ENCODE results near the gene ALK.

The ALK gene

DNA sequence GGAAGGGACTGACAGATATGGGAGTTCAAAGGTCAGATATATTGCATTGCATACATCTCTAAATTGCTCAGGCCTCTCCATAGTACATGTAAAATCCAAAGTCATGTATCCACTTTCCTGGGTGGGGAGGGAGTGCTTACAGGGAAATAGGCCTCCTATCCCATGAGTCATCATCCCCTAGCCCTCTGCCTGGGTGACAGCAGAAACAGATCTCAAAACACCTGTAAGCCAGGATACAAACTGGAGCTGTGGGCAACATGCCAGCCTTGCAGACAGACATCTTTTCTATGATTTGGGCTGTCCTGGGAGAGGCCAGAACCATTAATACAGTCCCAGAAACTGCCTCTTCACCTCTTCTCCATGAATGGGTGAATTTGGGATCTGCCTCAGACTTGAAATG is 4.8 kb downstream of the ALK start:
- no peak overlapping the region for H3K27ac ChIP-seq (ENCODE audit: insufficient read depth, low read length, poor library complexity, severe bottlenecking)
- peaks cover 18% of the 10 kb centered on the region for H3K4me1 ChIP-seq (ENCODE audit: control insufficient read depth, insufficient read depth, low read length, poor library complexity, severe bottlenecking)
- H3K36me3 ChIP-seq (ENCODE audit: control insufficient read depth, insufficient read depth, low read length): no peaks in the 10 kb centered on the region
- no peaks in the 10 kb centered on the region for H3K9me3 ChIP-seq (ENCODE audit: control insufficient read depth, low read length)
- H3K27me3 ChIP-seq (replicated peaks; ENCODE audit: control insufficient read depth, insufficient read depth, low read length, poor library complexity, severe bottlenecking): peaks cover 21% of the 10 kb centered on the region
- no peak overlapping the region for H3K4me3 ChIP-seq (ENCODE audit: insufficient read depth, low read depth, low read length, poor library complexity, severe bottlenecking)
- DNase-seq: no peak

DNA sequence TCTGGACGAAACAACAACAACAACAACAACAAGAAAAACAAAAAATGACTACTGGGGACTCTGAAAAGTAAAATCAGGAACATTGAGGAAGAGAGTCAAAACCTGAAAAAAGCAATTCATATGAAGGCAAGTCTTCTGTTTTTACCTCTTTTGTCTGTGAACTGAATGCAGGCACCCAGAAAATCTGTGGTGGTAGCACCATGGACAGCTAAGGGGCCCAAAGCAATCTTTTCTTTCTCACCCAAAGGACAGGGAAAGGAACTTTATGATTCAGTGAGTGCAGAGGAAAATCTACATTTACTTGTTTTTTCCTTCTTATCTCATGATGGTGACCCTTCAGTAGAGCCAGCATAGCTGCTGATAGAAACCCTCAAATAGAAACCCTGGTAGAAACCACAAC is 10.4 kb downstream of the ALK start:
- Histone ChIP-seq H3K4me3 (ENCODE audit: insufficient read depth, low read depth, low read length, poor library complexity, severe bottlenecking) (no peak overlapping the region), H3K36me3 (ENCODE audit: control insufficient read depth, insufficient read depth, low read length) (no peaks in the 10 kb centered on the region), H3K4me1 (ENCODE audit: control insufficient read depth, insufficient read depth, low read length, poor library complexity, severe bottlenecking) (no peaks in the 10 kb centered on the region), H3K27ac (ENCODE audit: insufficient read depth, low read length, poor library complexity, severe bottlenecking) (no peak overlapping the region), H3K27me3 (replicated peaks; ENCODE audit: control insufficient read depth, insufficient read depth, low read length, poor library complexity, severe bottlenecking) (peaks cover 4% of the 10 kb centered on the region), H3K9me3 (ENCODE audit: control insufficient read depth, low read length) (no peaks in the 10 kb centered on the region)
- no peak for DNase-seq

DNA sequence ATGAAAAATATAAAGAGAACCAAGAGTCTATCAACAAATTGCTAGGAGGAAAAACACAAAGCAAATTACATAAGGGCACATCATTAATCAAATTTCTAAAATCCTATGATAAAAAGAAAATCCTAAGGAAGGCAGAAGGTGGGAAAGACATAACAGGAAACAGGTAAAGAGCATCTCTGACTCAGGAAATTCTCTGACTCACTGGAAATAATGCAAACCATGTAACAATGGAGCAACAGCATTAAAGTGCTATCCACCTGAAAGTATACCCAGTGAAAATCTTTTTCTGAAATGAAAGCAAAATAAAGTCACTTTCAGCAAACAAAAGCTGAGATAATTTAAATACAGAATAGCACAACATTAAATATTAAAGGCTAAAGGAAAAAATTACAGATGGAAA is 10.9 kb downstream of the ALK start:
- Histone ChIP-seq H3K4me1 (ENCODE audit: control insufficient read depth, insufficient read depth, low read length, poor library complexity, severe bottlenecking) (no peaks in the 10 kb centered on the region), H3K36me3 (ENCODE audit: control insufficient read depth, insufficient read depth, low read length) (no peaks in the 10 kb centered on the region), H3K9me3 (ENCODE audit: control insufficient read depth, low read length) (no peaks in the 10 kb centered on the region), H3K4me3 (ENCODE audit: insufficient read depth, low read depth, low read length, poor library complexity, severe bottlenecking) (no peak overlapping the region), H3K27ac (ENCODE audit: insufficient read depth, low read length, poor library complexity, severe bottlenecking) (no peak overlapping the region), H3K27me3 (replicated peaks; ENCODE audit: control insufficient read depth, insufficient read depth, low read length, poor library complexity, severe bottlenecking) (no peaks in the 10 kb centered on the region)
- DNase-seq: no peak

DNA sequence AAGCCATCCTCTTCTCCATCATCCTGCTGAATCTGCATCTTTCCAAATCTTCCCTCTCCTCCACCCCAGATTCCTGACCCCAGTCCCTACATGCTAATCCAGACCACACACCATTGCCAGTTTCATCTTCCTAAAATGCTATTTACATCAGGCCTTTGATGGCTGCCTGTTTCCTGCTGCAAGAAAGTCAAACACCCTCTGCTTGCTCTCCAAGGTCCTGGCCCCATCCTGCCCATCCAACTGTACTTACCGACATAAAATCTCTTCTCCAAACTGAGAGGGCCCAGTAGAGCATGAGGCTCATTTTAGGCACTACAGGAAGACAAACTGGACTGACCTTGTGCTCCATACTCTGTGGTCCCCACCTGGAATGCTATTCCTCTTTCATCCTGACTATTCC is 19.0 kb downstream of the ALK start:
- Histone ChIP-seq H3K4me1 (ENCODE audit: control insufficient read depth, insufficient read depth, low read length, poor library complexity, severe bottlenecking) (no peaks in the 10 kb centered on the region), H3K36me3 (ENCODE audit: control insufficient read depth, insufficient read depth, low read length) (no peaks in the 10 kb centered on the region), H3K9me3 (ENCODE audit: control insufficient read depth, low read length) (no peaks in the 10 kb centered on the region), H3K4me3 (ENCODE audit: insufficient read depth, low read depth, low read length, poor library complexity, severe bottlenecking) (no peak overlapping the region), H3K27me3 (replicated peaks; ENCODE audit: control insufficient read depth, insufficient read depth, low read length, poor library complexity, severe bottlenecking) (no peaks in the 10 kb centered on the region), H3K27ac (ENCODE audit: insufficient read depth, low read length, poor library complexity, severe bottlenecking) (no peak overlapping the region)
- DNase-seq: no peak

DNA sequence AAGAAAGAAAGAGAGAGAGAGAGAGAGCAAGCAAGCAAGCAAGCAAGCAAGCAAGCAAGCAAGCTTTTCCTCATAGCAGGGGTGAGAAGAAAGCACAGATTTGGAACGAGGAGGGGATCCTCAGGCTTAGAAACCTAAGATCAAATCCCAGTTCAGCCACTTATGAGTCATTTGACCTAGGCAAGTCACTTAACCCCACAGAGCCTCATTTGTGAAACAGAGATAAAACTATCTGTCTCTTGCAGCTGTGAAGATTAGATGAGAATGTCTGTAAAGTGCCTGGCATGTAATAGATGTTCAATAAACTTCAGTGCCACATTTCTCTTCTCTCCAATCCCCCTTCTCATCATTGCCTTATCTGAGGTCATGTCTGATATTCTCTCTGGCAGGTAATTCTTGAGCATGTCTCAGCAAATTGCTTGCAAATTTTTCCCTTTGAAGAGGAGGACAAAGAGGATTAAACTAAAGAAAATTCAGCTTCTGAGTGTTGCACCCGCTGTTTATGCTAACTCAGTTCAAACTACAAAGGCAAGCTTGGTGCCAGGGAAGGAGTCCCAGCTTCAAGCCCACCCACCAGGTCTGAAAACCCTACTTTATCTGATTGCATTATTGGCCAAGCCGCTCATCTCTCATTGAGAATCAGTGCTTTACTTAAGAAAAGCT is 20.3 kb downstream of the ALK start:
- H3K36me3 ChIP-seq (ENCODE audit: control insufficient read depth, insufficient read depth, low read length): no peaks in the 10 kb centered on the region
- no peaks in the 10 kb centered on the region for H3K27me3 ChIP-seq (replicated peaks; ENCODE audit: control insufficient read depth, insufficient read depth, low read length, poor library complexity, severe bottlenecking)
- no peaks in the 10 kb centered on the region for H3K9me3 ChIP-seq (ENCODE audit: control insufficient read depth, low read length)
- no peak for DNase-seq
- H3K4me3 ChIP-seq (ENCODE audit: insufficient read depth, low read depth, low read length, poor library complexity, severe bottlenecking): no peak overlapping the region
- H3K27ac ChIP-seq (ENCODE audit: insufficient read depth, low read length, poor library complexity, severe bottlenecking): no peak overlapping the region
- H3K4me1 ChIP-seq (ENCODE audit: control insufficient read depth, insufficient read depth, low read length, poor library complexity, severe bottlenecking): no peaks in the 10 kb centered on the region

DNA sequence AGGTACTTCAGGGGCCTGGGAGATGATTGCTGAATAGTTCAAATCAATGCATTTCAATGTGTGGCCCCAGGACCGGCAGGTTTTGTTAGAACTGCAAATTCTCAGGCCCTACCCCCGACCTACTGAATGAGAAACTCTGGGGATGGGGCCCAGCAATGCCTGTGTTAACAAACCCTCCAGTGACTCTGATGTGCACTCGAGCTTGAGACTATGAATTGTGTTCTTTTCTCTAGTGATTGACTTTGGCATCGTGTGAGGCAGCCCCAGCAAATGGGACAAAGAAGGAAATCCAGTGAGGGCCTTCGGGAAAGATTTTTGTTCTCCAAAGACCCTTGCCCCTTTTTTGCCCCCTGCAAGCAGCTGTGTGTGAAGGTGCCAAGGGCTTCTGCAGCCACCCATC is 22.4 kb downstream of the ALK start:
- Histone ChIP-seq H3K27me3 (replicated peaks; ENCODE audit: control insufficient read depth, insufficient read depth, low read length, poor library complexity, severe bottlenecking) (no peaks in the 10 kb centered on the region), H3K4me1 (ENCODE audit: control insufficient read depth, insufficient read depth, low read length, poor library complexity, severe bottlenecking) (no peaks in the 10 kb centered on the region), H3K36me3 (ENCODE audit: control insufficient read depth, insufficient read depth, low read length) (no peaks in the 10 kb centered on the region), H3K27ac (ENCODE audit: insufficient read depth, low read length, poor library complexity, severe bottlenecking) (no peak overlapping the region), H3K9me3 (ENCODE audit: control insufficient read depth, low read length) (no peaks in the 10 kb centered on the region), H3K4me3 (ENCODE audit: insufficient read depth, low read depth, low read length, poor library complexity, severe bottlenecking) (no peak overlapping the region)
- DNase-seq: no peak

DNA sequence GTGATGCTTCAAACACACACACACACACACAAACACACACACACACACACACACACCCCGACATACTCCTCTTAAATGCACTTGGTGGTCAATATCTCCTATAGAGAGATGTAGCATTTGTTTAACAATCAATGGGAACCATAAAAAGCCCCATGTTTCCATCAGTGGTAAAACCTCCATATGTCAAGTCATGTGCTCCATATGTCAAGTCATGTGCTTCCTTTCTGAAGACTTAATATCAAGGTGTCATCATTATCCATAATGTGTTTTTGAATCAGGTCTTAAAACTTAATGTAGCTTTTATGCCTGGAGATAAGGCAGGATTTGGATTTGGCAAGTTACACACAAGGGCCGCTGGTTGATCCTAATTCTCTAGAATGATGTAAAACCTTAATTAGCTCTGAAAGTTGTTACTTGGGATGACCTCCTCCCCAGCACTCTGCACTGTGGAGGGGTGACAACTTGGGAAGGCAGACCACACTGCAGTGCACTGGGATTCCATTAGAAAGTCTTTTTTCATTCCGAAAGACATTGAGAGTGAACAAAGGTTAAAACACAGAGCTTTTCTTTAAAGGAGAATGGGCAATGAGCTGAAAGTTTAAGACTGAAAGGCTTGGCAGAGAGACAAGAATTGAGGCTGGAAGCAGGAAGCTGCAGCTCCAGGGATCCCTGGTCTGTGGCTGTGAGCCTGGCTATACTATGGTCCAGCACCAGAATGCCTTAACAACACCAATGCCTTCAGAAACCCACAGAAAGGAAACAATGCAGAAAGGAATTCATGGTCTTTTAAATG is 26.4 kb downstream of the ALK start:
- Histone ChIP-seq H3K36me3 (ENCODE audit: control insufficient read depth, insufficient read depth, low read length) (no peaks in the 10 kb centered on the region), H3K27me3 (replicated peaks; ENCODE audit: control insufficient read depth, insufficient read depth, low read length, poor library complexity, severe bottlenecking) (no peaks in the 10 kb centered on the region), H3K4me3 (ENCODE audit: insufficient read depth, low read depth, low read length, poor library complexity, severe bottlenecking) (no peak overlapping the region), H3K4me1 (ENCODE audit: control insufficient read depth, insufficient read depth, low read length, poor library complexity, severe bottlenecking) (no peaks in the 10 kb centered on the region), H3K9me3 (ENCODE audit: control insufficient read depth, low read length) (no peaks in the 10 kb centered on the region), H3K27ac (ENCODE audit: insufficient read depth, low read length, poor library complexity, severe bottlenecking) (no peak overlapping the region)
- no peak for DNase-seq

DNA sequence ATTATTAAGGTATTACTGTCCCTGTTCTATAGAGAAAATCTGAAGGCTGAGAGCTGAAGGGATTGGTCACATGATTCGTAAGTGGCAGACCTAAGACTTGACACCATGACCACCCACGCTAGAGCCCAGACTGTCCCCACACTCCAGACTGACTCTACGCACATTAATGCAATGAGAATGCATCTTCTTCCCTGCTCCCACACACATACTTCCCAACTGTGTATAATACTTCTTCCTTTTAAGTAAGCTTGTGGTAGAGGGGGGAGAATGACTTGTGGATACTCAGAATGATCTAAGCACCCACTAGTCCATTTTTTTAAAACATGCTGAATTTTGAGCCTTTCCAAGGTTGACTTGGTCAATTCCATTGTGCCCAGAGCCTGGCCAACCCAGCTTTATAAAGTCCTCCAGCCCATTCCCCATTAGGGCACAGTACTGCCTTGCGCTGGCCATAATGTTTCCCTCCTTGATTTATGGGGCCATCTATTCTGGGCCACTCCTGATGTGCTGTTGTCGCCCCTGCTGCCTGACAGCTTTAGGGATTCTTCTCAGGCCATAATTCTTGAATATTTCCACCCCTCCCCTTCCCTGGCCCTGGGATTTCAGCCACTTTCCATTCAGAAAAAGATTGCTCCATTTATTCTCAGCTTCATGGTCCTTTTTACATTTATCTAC is 28.7 kb downstream of the ALK start:
- no peaks in the 10 kb centered on the region for H3K4me1 ChIP-seq (ENCODE audit: control insufficient read depth, insufficient read depth, low read length, poor library complexity, severe bottlenecking)
- H3K36me3 ChIP-seq (ENCODE audit: control insufficient read depth, insufficient read depth, low read length): no peaks in the 10 kb centered on the region
- no peaks in the 10 kb centered on the region for H3K9me3 ChIP-seq (ENCODE audit: control insufficient read depth, low read length)
- no peaks in the 10 kb centered on the region for H3K27me3 ChIP-seq (replicated peaks; ENCODE audit: control insufficient read depth, insufficient read depth, low read length, poor library complexity, severe bottlenecking)
- H3K4me3 ChIP-seq (ENCODE audit: insufficient read depth, low read depth, low read length, poor library complexity, severe bottlenecking): no peak overlapping the region
- no peak for DNase-seq
- no peak overlapping the region for H3K27ac ChIP-seq (ENCODE audit: insufficient read depth, low read length, poor library complexity, severe bottlenecking)

DNA sequence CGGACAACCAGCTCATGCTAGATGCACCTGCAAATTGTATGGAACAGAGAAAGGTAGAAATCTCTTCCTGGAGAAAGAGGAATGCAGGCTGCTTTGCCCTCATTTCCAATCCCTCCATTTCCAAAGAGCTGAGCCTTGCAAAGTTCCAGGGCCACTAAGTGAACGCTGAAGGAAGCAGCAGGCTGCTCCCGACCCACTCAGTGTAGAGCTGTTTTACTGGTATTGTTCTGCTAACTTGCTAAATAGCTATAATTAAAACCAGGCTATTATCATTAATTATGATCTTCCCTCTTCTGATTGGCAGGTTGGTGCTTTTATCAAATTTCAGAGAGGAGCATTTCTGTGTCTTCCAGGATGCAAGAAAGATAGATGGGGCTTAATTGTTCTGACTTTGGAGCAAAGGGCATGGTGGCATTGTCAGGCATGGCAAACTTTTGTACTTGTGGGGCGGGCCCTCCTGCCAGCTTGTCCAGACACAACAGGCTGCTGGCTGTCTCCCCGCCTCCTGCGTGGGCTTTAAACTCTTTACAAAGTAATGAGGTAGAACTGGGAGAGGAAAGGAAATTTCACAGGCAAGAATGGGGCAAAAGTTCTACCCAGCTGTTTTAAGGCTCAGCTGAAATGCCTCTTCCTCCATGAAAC is 40.2 kb downstream of the ALK start:
- Histone ChIP-seq H3K9me3 (ENCODE audit: control insufficient read depth, low read length) (no peaks in the 10 kb centered on the region), H3K4me3 (ENCODE audit: insufficient read depth, low read depth, low read length, poor library complexity, severe bottlenecking) (no peak overlapping the region), H3K36me3 (ENCODE audit: control insufficient read depth, insufficient read depth, low read length) (no peaks in the 10 kb centered on the region), H3K27me3 (replicated peaks; ENCODE audit: control insufficient read depth, insufficient read depth, low read length, poor library complexity, severe bottlenecking) (no peaks in the 10 kb centered on the region), H3K27ac (ENCODE audit: insufficient read depth, low read length, poor library complexity, severe bottlenecking) (no peak overlapping the region), H3K4me1 (ENCODE audit: control insufficient read depth, insufficient read depth, low read length, poor library complexity, severe bottlenecking) (no peaks in the 10 kb centered on the region)
- DNase-seq: no peak

DNA sequence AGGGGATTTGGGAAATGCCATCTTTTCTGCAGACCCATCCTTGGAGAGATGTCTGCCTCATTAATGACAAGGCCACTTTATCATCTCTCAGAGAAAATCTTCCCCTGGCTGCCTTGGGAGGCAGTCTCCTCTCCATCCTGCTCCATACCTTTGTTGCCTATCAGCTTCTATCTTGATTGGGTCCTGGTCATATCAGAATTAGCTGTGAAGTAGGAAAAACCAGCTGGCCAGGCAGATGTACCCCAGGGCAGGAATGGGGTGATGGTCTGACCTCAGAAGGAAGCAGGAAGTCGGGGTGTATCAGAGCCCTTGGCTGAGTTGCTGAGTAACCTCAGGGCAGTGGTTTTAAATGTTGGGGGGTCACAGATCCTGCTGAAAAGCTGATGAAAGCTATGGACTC is 41.3 kb downstream of the ALK start:
- no peak for DNase-seq
- Histone ChIP-seq H3K4me3 (ENCODE audit: insufficient read depth, low read depth, low read length, poor library complexity, severe bottlenecking) (no peak overlapping the region), H3K4me1 (ENCODE audit: control insufficient read depth, insufficient read depth, low read length, poor library complexity, severe bottlenecking) (no peaks in the 10 kb centered on the region), H3K27ac (ENCODE audit: insufficient read depth, low read length, poor library complexity, severe bottlenecking) (no peak overlapping the region), H3K36me3 (ENCODE audit: control insufficient read depth, insufficient read depth, low read length) (no peaks in the 10 kb centered on the region), H3K27me3 (replicated peaks; ENCODE audit: control insufficient read depth, insufficient read depth, low read length, poor library complexity, severe bottlenecking) (no peaks in the 10 kb centered on the region), H3K9me3 (ENCODE audit: control insufficient read depth, low read length) (no peaks in the 10 kb centered on the region)

All from effector memory CD4-positive, alpha-beta T cell (primary cell).